HEK293T (cell line): ENCODE data around the gene PSMD5.

Experiments
- ARNT ChIP-seq: fragments of 450-650 bp; IDR thresholded peaks from 2 replicates; pipeline ENCODE4 v1.6.1; 2017; ENCODE audit warnings: mild to moderate bottlenecking
- ELF4 ChIP-seq: fragments of 450-650 bp; IDR thresholded peaks from 2 replicates; pipeline ENCODE4 v1.6.1; 2017; ENCODE audit warnings: antibody characterized with exemption
- FOXK2 ChIP-seq: fragments of 450-650 bp; IDR thresholded peaks from 2 replicates; pipeline ENCODE4 v1.6.1; 2016; ENCODE audit warnings: mild to moderate bottlenecking
- FOXM1 ChIP-seq: fragments of 450-650 bp; IDR thresholded peaks from 2 replicates; pipeline ENCODE4 v1.6.1; 2017; ENCODE audit warnings: mild to moderate bottlenecking, borderline replicate concordance
- L3MBTL2 ChIP-seq: fragments of 450-650 bp; conservative IDR thresholded peaks from 2 replicates; pipeline ENCODE4 v1.6.1; 2016; ENCODE audit warnings: mild to moderate bottlenecking
- SP1 ChIP-seq: fragments of 450-650 bp; IDR thresholded peaks from 2 replicates; pipeline ENCODE4 v1.6.1; 2017
- TARDBP ChIP-seq: fragments of 450-650 bp; IDR thresholded peaks from 2 replicates; pipeline ENCODE4 v1.6.1; 2016
- ZNF384 ChIP-seq: fragments of 450-650 bp; IDR thresholded peaks from 2 replicates; pipeline ENCODE4 v1.6.1; 2016

GRCh38 chr9:120876842-120877240, 34.1 kb upstream of the PSMD5 start, which contains the start of gene PHF19:
- TF ChIP-seq ZNF384 (no peak), FOXK2 (no peak), TARDBP (no peak), ELF4 (no peak), L3MBTL2 (peak; percentile 16; the same call in 1 of the 2 replicates), FOXM1 (no peak), ARNT (no peak), SP1 (no peak)
